Activated naive CD4-positive, alpha-beta T cell (primary cell): ENCODE measurements around the gene ST6GALNAC2.
"Not testable (repeated sequence)": the region's sequence is repeated elsewhere in the genome, so short reads cannot be mapped to it uniquely, and the experiment has no call there.

Experiments
- DNase-seq, 4 experiments: peaks; one replicate each; lab custom pipeline; 2025; lab: John Stamatoyannopoulos, UW

ST6GALNAC2 gene

GRCh38 chr17:76527430-76528111 is 58.1 kb downstream of the ST6GALNAC2 start:
- peak in 2 of 4 experiments; percentile 49 to 51 for DNase-seq

- not testable (repeated sequence) for DNase-seq
Observed at GRCh38 chr17:76527016-76527415, 58.6 kb downstream of the ST6GALNAC2 start.

- DNase-seq = not testable (repeated sequence)
Observed at GRCh38 chr17:76525513-76525833, 60.2 kb downstream of the ST6GALNAC2 start.

GRCh38 chr17:76524598-76525512 is 60.8 kb downstream of the ST6GALNAC2 start:
- DNase-seq = no peak

- DNase-seq = peak; percentile 56 to 75 (median 67)
Observed at GRCh38 chr17:76523084-76524037, 62.3 kb downstream of the ST6GALNAC2 start.

- not testable (repeated sequence) for DNase-seq
Observed at GRCh38 chr17:76521683-76522082, 64.0 kb downstream of the ST6GALNAC2 start.

GRCh38 chr17:76521262-76521661 is 64.4 kb downstream of the ST6GALNAC2 start:
- DNase-seq = no peak

GRCh38 chr17:76519048-76519966 is 66.4 kb downstream of the ST6GALNAC2 start:
- DNase-seq = no peak

- DNase-seq = no peak
Observed at GRCh38 chr17:76517638-76518038, 68.0 kb downstream of the ST6GALNAC2 start.
